DMS114 treated with DMSO at 0.1 percent for 48 hours (cell line): ENCODE results near the gene PPP2R2B.

Experiments used
- DNase-seq: peaks from one replicate; lab custom pipeline; 2025; ENCODE audit not compliant: unreplicated experiment; lab: John Stamatoyannopoulos, UW

PPP2R2B gene

DNA sequence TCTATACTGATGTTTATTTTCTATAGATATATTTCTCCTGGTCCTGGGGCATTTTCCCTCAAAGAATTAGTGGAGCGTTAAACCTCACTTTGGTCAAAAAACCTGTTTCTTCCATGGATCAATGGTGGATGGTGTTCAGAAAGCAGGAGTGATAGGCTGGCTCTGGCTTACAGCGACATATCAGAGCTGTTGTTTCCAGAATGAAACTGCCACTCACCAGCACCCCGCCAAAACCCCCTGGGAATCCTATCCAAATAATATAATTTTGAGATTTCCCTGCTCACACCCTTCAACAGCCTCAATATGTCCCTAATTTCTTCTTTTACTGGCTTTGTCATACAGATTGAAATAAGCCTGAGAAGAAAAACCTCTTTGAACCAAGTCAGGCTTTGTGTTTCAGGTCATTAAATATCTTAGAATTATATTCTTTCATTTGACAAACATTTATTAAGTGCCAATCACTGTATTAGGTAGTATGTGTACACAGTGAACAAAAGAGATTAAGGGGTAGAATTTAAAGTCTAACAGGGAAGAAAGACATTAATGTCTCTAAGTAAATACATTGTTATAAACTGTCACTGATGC, 218.1 kb downstream of the PPP2R2B start:
- no peak for DNase-seq

DNA sequence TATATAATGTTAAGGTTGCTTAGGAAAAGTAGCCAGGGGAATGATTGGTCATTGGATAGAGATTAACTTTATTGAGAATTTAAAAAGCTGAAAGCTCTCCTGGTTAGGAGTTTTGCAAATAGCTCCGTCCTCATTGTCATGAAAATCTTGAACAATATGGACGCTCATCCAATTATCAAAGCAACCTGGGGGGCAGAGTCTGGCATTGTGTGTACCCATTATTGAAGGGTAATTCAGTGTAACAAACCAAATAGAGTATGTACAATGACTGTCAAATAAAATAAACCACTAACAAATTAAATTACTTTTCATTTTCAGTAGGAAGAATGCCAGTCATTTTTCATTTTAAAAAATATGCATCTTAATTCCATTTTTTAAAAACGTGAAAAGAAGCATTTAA, 218.6 kb downstream of the PPP2R2B start:
- no peak for DNase-seq

DNA sequence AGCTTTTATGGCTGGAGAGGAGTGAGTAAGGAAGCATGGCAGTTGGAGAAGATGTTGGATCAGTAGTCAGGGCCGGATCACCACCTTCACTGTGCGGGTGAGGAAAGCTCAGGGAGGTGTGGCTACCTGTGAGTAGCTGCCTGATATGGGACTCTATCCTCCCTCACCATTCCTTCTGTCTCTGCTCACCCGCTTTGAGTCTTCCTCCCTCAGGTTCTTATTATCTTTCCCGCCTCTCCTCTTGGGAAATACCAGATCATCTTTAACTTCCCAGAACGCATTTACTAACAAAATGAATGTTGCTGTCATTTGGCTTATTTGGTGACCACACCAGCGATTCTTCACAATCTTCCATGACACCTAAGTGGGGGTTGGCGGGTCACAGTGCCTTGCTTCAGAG, 221.9 kb downstream of the PPP2R2B start:
- DNase-seq: no peak

DNA sequence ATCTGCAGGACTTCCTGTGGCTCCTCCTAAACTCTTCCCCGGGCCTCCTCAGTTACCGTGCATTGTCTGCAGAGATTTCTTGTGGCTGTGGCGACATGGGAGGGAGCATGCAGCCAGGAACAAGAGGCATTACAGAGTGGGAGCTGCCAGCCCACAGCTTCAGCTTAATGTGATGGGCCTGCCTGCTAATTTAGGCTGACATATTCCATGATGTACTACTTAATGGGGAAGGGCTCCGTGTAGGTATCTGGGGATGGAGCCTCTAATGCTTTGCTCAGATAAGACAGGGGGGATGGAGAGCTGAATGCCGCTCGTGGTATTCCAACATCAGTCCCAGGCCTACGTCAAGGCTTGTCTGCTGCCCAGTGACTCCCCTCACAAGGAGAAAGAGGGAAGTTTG, 225.0 kb downstream of the PPP2R2B start:
- no peak for DNase-seq

DNA sequence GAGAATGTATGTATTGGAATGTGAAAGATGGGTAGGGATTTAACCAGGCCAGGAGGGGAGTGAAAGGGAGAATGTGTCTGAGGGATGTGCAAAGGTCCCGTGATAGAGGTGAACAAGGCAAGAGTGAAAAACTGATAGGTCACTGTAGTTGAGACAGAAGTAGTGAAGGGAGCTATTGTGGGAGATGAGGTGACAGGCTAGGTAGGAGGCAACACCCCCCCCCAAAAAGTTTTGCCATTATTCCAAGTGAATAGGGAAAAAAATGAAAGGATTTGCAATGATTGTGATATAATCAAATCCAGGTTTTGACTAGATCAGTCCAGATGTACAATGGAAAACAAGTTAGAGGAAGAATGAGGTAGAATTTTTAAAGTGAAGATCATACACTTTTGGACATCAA, 226.0 kb downstream of the PPP2R2B start:
- no peak for DNase-seq

DNA sequence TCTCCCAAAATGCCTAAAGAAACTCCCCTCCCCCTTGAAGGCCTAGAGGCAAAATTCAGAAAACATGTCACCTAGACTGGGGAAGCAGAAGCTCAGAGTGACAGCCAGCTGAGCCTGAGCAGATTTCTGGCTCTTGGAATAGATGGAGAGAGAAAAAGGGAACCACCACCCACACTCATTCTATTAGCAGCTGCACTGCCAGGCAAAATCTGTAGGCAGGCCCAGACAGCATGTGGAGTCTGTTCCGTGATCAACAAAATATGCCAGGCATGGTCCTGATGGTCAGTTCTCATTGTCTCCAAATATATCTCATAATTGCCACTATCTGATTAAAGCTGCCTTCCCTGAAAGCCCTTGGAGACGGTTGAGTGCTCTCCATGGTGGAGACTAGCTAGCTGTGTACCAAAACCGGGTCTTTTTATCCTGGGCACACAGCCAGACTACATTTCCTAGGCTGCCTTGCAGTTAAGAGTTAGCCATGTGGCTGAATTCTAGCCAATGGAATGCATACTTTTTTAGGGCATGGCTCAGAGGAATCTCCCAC, 230.8 kb downstream of the PPP2R2B start:
- no peak for DNase-seq

DNA sequence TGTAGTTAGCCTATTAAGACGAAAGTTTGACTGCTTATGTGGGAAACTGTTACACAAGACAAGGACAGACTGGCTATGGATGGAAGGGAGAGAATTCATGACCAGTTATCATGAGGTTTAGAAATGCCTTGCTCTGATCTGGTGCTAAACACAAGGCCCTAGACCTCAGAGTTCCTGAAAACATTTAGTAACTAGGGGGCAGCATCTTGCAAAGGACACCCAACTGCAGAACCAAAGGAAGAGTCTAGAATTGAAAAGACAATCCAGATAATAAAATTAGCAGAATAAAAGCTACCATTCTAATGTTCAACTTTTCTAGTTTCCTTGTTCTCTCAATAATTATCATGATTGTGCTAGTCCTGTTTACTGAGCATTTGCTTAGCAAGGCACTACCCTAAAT, 232.1 kb downstream of the PPP2R2B start:
- no peak for DNase-seq

DNA sequence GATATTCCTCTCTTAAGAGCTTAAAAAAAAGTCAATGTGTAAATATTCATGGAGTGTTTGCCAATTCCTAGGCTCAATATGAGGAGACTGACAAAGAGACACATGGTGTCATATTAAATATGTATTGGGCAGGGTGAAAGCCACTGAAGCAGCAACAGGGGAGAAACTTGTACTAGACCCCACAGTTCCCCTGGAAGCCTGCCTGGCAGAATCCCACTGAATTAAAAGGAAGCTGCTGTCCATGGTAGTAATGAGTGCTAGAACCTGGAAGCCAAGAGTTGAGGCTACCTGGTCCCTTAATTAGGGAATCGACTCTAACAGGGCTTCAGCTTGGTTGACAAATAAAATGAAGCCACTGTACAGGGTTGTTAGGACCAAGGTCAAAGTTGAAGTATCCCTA, 233.2 kb downstream of the PPP2R2B start:
- DNase-seq: no peak

DNA sequence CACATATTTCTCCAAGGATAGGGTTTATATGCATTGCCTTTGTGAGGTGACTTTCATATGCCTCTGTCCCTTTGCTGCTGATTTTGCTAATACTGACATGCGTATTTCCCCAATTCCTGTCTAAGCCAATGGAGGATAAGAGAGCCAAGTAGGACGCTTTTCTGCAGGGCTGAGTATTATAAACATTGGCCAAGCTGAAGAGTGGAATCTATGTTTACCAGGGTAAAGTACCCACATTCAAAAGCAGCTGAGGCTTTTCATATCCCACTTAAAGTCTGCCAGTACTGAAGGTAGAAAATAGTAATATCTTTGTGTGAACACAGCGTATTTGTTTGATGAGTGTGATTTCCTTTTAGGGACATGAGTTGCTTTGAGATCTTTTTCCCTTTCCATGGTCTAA, 233.7 kb downstream of the PPP2R2B start:
- no peak for DNase-seq

DNA sequence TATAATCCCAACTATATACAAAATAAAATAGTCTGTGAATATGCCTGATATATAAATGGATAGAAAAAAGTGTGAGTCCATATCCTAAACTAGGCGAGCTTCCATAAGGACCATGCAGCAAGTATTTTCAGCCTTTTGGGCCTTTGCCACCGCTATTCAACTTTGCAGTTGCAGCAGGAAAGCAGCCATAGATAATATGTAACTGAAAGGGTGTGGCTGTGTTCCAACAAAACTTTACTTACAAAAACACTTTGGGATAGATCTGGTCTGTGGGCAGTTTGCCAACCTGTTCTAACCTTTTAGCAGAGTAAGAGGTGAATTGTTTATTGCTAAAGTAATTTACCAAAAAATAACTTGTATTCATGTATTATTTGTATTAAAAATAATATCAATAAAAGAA, 234.8 kb downstream of the PPP2R2B start:
- no peak for DNase-seq

DNA sequence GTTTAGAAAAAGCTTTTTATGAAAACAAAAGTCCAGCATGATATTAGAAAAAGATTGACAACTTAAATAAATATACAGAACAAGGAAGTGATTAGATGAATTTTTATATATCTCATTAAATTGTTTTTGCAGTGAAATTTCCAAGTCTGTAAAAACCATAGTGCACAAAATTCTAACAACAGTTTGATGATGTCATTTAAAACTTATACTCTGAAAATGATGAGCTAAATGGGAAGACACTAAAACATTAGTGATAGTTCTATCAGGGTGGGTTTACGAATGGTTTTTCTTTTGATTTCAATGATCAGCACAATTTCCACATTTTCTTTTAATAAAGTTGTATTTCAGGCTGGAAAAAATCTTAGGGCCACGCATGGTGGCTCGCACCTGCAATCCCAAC, 236.1 kb downstream of the PPP2R2B start:
- DNase-seq: no peak

DNA sequence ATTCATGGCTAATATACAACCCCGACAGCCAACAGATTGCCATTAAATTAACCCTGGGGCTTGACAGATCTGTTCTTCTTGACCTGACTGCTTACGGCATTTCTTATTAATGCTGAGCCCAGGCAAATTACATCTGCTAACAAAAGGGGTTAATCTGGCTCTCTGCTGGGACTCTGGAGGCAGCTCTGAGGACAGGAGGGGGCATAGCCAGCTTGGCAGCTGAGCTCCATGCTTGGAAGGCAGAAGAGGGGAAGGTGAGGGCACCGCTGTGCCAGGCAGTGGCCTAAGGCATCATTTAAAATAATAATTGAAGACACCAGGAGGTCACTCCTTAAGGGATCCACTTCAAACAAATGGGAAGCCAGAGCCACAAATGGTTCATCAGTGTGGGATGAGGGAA, 236.6 kb downstream of the PPP2R2B start:
- no peak for DNase-seq

DNA sequence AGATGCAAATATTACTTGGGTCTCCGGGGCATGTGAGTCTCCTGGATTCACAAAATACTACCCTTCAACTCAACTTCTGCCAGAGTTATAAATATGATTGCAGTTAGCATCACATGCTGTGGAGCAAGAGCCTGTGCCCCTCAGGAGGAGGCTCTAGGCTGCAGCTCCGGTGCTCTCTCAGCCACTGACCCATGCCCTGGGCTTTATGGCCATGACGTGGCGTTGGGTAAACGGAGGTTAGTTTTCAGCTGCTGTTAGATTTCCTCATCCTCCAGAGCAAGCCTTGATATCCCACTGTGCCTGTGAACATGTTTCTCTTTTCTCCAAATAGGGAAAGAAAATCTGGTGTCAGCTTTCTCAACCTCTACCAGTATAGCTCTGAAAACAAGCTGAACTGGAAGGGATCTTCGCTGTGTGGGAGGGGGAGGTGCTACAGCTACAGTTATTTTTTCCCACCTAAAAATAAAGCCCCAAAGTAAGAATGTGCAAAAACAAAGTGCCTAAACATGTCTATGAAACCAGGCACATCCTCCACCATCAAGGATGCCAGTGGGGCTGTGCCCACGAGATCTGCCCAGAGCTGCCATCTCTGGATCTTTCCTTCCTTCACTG, 238.2 kb downstream of the PPP2R2B start:
- no peak for DNase-seq

DNA sequence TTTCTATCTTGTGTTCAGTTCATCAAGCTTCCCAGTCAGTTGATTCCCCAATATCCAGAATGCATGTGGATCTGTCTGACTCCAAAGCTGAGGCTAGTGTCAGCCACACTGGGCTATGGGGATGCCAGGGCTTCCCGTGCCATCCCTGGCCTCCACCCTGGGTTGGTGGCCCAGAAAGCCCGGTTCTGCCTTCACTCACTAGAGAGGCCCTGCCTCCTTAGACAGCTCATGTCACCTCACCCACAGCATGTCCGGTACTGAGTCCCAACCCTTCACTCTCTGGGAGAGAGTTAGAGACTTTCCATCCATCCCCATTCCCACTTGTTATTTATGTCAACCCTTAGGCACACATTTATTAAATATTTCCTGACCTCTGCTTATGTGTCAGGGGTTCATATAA, 243.1 kb downstream of the PPP2R2B start:
- DNase-seq: no peak

DNA sequence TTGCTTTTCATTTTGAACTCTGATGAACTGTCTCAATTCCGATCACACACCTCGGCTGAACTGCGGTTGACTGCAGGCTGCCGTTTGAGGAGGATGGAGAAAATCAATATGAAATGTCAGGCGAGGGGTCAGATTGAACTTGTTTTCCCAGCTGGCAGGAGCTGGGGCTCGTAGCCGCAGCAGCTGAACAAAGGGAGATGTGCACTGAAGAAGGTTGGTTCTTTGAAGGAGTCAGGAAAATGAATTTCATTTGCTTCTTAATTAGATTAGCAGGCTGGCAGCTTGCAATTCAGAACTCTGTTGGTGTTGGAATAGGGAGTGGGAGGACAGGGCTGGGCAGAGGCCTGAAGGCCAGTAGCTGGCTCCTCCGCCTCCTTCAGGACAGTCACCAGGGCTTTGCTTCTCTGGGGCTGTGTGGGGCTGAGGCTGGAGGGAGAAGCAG, 245.2 kb downstream of the PPP2R2B start:
- DNase-seq: no peak

DNA sequence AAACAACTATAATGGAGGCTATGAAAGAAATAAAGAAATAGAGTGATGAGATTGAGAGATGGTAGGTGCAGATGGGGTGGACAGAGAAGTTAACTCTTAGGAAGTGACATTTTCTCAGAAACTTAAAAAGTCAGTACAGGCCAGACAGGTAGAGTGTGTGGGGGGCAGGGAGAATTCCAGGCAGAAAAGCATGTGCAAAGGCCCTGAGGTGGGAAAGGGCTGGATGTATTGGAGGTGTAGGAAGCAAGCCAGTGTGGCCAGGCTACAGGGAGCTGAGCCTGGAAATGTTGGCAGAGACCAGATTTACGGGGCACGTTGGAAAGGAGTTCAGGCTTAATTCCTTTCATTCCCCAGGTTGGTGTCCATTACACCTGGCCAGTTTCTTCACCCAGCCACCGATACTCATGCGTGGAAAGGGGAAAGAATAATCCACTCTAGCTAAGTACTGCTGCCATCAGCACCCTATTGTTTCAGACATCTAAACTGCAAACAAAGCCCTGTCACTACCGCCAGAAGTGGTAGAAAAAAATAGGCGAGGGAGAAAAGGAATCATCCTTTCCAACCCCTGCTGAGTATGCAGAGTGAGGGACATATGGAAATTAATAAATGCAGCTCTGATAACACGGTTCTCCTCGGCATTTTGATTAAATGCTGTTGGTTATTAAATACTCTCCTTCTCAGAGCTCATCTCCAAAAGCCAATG, 245.8 kb downstream of the PPP2R2B start:
- no peak for DNase-seq

DNA sequence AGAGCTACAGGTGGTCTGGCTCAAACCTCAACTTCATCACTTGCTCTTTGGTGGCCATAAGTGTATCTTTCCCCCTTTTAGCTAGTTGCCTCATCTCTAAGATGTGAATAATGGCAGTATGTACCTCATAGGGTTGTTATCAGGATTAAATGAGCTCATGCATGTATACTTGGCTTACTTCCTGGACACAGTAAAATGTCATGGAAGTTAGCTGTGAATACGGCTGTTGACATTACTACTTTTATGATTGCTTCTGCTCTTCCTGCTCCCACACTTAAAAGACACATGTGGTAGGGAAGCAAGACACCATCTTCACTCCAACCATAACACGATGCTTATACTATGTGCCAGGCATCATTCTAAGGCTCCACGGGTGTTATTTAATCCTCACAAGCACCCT, 248.1 kb downstream of the PPP2R2B start:
- DNase-seq: no peak

DNA sequence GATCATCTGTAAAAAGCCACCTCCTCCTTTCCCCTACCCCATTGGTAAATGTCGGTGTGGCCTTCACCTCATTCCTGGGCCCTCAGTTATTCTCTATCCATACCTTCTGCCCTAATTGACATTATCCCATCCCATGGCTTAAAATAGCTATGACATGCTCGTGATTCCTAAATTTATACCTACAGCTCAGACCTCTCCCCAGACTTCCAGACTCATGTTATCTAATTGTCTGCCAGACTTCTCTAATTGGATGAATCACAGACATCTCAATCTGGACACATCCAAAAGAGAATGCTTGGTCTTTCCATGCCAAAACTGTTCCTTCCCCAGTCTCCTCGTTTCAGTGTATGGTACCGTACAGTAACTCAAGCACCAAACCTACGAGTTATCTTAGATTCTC, 249.6 kb downstream of the PPP2R2B start:
- no peak for DNase-seq

DNA sequence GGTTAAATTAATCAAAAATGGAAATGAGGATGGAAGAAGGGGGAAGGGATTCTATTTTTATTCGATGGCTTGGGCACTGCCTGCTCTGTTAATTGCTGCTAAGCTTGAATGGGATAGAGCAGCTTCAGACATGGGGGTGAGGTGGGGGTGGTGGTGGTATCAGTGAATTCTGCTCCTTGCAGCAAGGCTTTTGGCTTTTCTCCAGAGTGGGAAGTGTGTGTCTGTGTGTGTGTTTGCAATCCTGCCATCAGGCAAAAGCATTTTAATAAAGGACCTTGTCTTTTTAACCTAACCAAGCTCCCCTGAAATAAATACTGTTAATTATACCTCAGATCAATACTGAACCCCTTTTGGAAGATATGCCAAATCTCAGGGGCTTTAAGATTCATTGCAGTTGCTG, 251.6 kb downstream of the PPP2R2B start:
- DNase-seq: no peak

DNA sequence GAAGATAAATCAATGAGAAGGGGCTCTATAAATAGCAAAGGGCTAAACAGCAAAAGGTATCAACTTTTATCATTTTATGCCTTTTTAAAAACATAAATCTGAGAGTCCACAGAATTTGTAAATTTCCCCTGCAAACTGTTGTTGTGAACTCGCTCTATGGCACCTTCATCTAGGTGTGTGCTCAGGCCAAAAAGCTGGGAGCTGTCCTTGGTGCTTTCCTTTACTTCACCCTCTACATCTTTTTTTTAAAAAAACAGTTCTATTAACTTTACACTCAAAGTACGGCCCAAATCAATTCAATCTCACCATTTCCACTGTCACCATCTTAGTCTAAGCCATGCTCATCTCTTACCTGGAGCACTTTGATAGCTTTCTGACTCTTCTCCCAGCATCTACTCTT, 254.4 kb downstream of the PPP2R2B start:
- no peak for DNase-seq

DNA sequence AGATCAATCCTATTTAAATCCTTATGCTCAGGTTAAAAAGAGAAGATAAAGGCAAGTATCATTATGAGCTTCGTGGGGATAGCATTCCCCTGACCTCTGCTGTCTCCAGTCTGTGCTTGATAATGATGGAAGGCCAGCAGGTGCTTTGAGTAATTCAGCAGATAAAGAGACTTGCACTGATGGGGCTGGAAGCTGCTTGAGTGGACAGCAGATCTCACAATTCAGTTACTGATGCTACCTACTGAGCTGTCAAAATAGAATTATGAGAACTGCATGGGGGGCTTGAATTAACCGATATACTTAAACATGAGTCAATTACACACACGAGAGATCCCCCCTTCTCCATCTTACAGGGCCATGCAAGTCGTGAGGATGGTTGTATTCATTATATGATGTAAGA, 254.9 kb downstream of the PPP2R2B start:
- DNase-seq: no peak

DNA sequence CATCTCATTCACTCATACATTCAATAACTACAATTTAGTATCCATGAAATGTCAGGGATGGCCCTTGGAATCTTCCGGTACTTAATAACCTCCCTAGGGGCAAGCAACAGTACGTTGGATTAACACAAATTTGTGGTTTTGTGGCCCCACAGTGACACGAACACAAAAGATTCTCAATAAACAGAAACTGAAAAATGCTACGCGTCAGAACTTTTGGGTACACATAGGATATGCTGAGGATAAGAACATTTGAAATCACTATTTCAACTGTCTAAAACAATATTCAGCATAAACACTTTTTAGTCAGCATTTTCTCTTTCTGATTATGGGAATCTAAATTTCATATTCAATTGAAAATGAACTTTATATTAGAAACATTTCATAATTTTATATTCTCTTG, 255.5 kb downstream of the PPP2R2B start:
- DNase-seq: no peak
